Gastrocnemius medialis (tissue), 4 donors: ENCODE results near the gene SAV1. TPM values are rescaled to one million over a fixed set of nuclear protein-coding genes. Genes with fewer than 3 reads are reported as not detected.

ENCODE experiments used
- ATAC-seq, 2 donors: fragments of 150-250 bp; one replicate each; pipeline ENCODE4 v1.9.1; 2016
- DNase-seq, 2 donors: peaks; one replicate each; pipeline ENCODE4 v3.0.0-alpha.2; 2019
- H3K27ac ChIP-seq, 4 donors: fragments of 200-600 bp; sonication (generic); 1 replicate in 1 of 4; 2 replicates in 3 of 4; pipeline ENCODE4 v1.5.1; 2016 to 2018; ENCODE audit warnings: mild to moderate bottlenecking in 2 of 4, moderate library complexity in 1 of 4
- H3K27me3 ChIP-seq, 3 donors: fragments of 200-600 bp; sonication (generic) in 2 of 3; 1 replicate in 1 of 3; 2 replicates in 2 of 3; pipeline versions ENCODE4 v1.5.1 to v1.6.0; 2016 to 2019; ENCODE audit warnings: mild to moderate bottlenecking in 1 of 3, moderate library complexity in 1 of 3
- H3K36me3 ChIP-seq, 2 donors: fragments of 200-600 bp; sonication (generic) in 1 of 2; one replicate each; pipeline ENCODE4 v1.5.1; 2017 to 2018
- H3K4me1 ChIP-seq, 2 donors: fragments of 200-600 bp; sonication (generic) in 1 of 2; one replicate each; pipeline ENCODE4 v1.5.1; 2016 to 2017; ENCODE audit warnings: mild to moderate bottlenecking in 2 of 2
- H3K4me3 ChIP-seq, 4 donors: fragments of 200-600 bp; sonication (generic) in 3 of 4; 1 replicate in 1 of 4; 2 replicates in 3 of 4; pipeline ENCODE4 v1.5.1; 2016 to 2019; ENCODE audit warnings: mild to moderate bottlenecking in 2 of 4
- H3K9me3 ChIP-seq, 3 donors: fragments of 200-600 bp; sonication (generic) in 2 of 3; 1 replicate in 1 of 3; 2 replicates in 2 of 3; pipeline ENCODE4 v1.5.1; 2016 to 2019
- CTCF ChIP-seq, 5 experiments: fragments of 450-650 bp in 3 of 5; fragments of 200-600 bp in 2 of 5; sonication (generic) in 2 of 5; IDR thresholded peaks in 4 of 5; conservative IDR thresholded peaks in 1 of 5; 1 replicate in 4 of 5; 2 replicates in 1 of 5; pipeline ENCODE4 v1.5.1; 2016 to 2019; ENCODE audit warnings: antibody characterized with exemption in 5 of 5, mild to moderate bottlenecking in 3 of 5, moderate library complexity in 3 of 5
- POLR2A ChIP-seq, 2 donors: fragments of 450-650 bp; IDR thresholded peaks; one replicate each; pipeline ENCODE4 v1.6.1; 2017; ENCODE audit warnings: antibody characterized with exemption in 2 of 2, mild to moderate bottlenecking in 2 of 2, moderate library complexity in 2 of 2
- in situ Hi-C, 4 donors: fragments of 200-750 bp; cut with MboI; loops; one replicate each; pipeline versions ENCODE4 v1.15.0 to v1.8.0; 2017; ENCODE audit warnings: low sequenced_read_pairs in 4 of 4
- intact Hi-C: fragments of 100-400 bp; cut with DNase I; formaldehyde crosslinking; loops from one replicate; pipeline ENCODE4 v1.15.1; 2023; ENCODE audit warnings: low total_unique reads
- total RNA-seq, 4 donors: library from RNA; depleted of rRNA; stranded (reverse); fragments of >200 nt; gene quantifications; one replicate each; pipeline versions ENCODE4 v1.1.0 to v1.2.3, GENCODE V29; 2016

SAV1 gene
- total RNA-seq, 4 donors from 2014 or later, result 18.3 to 68.7 (median 36.8) TPM

GRCh38 chr14:50594577-50595316 lies 73.4 kb downstream of the SAV1 start:
- in situ Hi-C loops (loop anchor here in 1 of 4 donors (10.0 kb wide), 1 partner anchor 180 kb away; no protein-coding TSS in a partner anchor), intact Hi-C loops (loop anchor here (5.0 kb wide), 1 partner anchor 118 kb away; no protein-coding TSS in a partner anchor)
- TF ChIP-seq CTCF (IDR thresholded peaks at IDR 0.05 in 4 of 5, conservative IDR thresholded peaks at IDR 0.05 in 1 of 5) (no peak), POLR2A (IDR thresholded peaks at IDR 0.05) (no peak)

GRCh38 chr14:50590464-50590863 lies 77.6 kb downstream of the SAV1 start:
- in situ Hi-C loops, result loop anchor here in 1 of 4 donors (10.0 kb wide), 1 partner anchor 184 kb away; no protein-coding TSS in a partner anchor
- intact Hi-C loops, result no loop called here

More at GRCh38 chr14:50594577-50595316, 73.4 kb downstream of the SAV1 start:
- H3K36me3 ChIP-seq, result no peaks in the 10 kb centered on the region
- H3K9me3 ChIP-seq, result no peaks in the 10 kb centered on the region
- ATAC-seq (no peak), DNase-seq (no peak)
- no peak overlapping the region for H3K27ac ChIP-seq
- H3K27me3 ChIP-seq, result no peaks in the 10 kb centered on the region
- no peaks in the 10 kb centered on the region for H3K4me1 ChIP-seq
- H3K4me3 ChIP-seq, result no peak overlapping the region

More at GRCh38 chr14:50590464-50590863, 77.6 kb downstream of the SAV1 start:
- no peaks in the 10 kb centered on the region for H3K27me3 ChIP-seq
- no peaks in the 10 kb centered on the region for H3K36me3 ChIP-seq
- no peaks in the 10 kb centered on the region for H3K9me3 ChIP-seq
- no peaks in the 10 kb centered on the region for H3K4me1 ChIP-seq
- ATAC-seq (no peak), DNase-seq (no peak)
- TF ChIP-seq POLR2A (IDR thresholded peaks at IDR 0.05) (no peak), CTCF (IDR thresholded peaks at IDR 0.05 in 4 of 5, conservative IDR thresholded peaks at IDR 0.05 in 1 of 5) (no peak)
- H3K4me3 ChIP-seq, result no peak overlapping the region
- no peak overlapping the region for H3K27ac ChIP-seq

Other genes with a start within 250 kb of the SAV1 start
- 10 to 100 TPM; 35.3 to 63.9 (median 47.1) TPM for gene MAP4K5, start 135.7 kb downstream of the SAV1 start, total RNA-seq
- 1 to 10 TPM in 1 of 4 donors, under 1 TPM in 3; 0.15 to 1.3 (median 0.58) TPM for gene ATL1, start 108.2 kb downstream of the SAV1 start, total RNA-seq
- 10 to 100 TPM; 16.2 to 49.3 (median 29.2) TPM for gene NIN, start 162.9 kb upstream of the SAV1 start, total RNA-seq
- not detected for gene ABHD12B, start 203.7 kb upstream of the SAV1 start, total RNA-seq